Measurements from ENCODE around the gene GBGT1.

GRCh38 chr9:133121915-133122550 lies 41.7 kb downstream of the GBGT1 start:
- TF ChIP-seq CTCF (IDR thresholded peaks at IDR 0.05) = no peak
- no peak for TF ChIP-seq POLR2AphosphoS5 (IDR thresholded peaks at IDR 0.05)
